CD14-positive monocyte (primary cell): ENCODE data around the gene FRMD3. TPM values are rescaled to one million over a fixed set of nuclear protein-coding genes. Genes with fewer than 3 reads are reported as not detected.

Source experiments
- DNase-seq, 3 donors: peaks; one replicate each; pipeline ENCODE4 v3.0.0-alpha.2; 2011 to 2022
- H2AFZ ChIP-seq: 2 replicates; pipeline ENCODE4 v1.6.0; 2012; ENCODE audit warnings: mild to moderate bottlenecking, low read depth, low read length, inconsistent platforms; ENCODE audit not compliant: insufficient read depth, poor library complexity, severe bottlenecking
- H3K27ac ChIP-seq, 2 donors: 1 replicate in 1 of 2; 2 replicates in 1 of 2; pipeline ENCODE4 v1.5.1; 2012 to 2013; ENCODE audit warnings: low read length in 2 of 2, control low read depth in 1 of 2, inconsistent platforms in 1 of 2, low read depth in 1 of 2, mild to moderate bottlenecking in 1 of 2
- H3K27me3 ChIP-seq, 2 donors: one replicate each; pipeline versions ENCODE4 v1.6.0 to v1.6.1; 2011 to 2013; ENCODE audit warnings: low read length in 2 of 2; ENCODE audit not compliant: control insufficient read depth in 2 of 2, insufficient read depth in 2 of 2
- H3K36me3 ChIP-seq, 2 donors: replicated peaks in 1 of 2; 1 replicate in 1 of 2; 2 replicates in 1 of 2; pipeline versions ENCODE4 v1.5.1 to v1.6.1; 2012 to 2013; ENCODE audit warnings: low read length in 2 of 2, control low read depth in 1 of 2, inconsistent platforms in 1 of 2, mild to moderate bottlenecking in 1 of 2; ENCODE audit not compliant: insufficient read depth in 2 of 2, control insufficient read depth in 1 of 2
- H3K4me1 ChIP-seq, 2 donors: 1 replicate in 1 of 2; 2 replicates in 1 of 2; pipeline versions ENCODE4 v1.5.1 to v1.6.1; 2012 to 2013; ENCODE audit warnings: low read length in 2 of 2, control low read depth in 1 of 2, inconsistent platforms in 1 of 2, mild to moderate bottlenecking in 1 of 2, moderate library complexity in 1 of 2; ENCODE audit not compliant: insufficient read depth in 2 of 2, control insufficient read depth in 1 of 2
- H3K4me2 ChIP-seq: replicated peaks from 2 replicates; pipeline ENCODE3; 2012; ENCODE audit warnings: low read length, moderate library complexity, mild to moderate bottlenecking; ENCODE audit not compliant: poor library complexity, severe bottlenecking; ENCODE audit errors: extremely low read depth
- H3K4me3 ChIP-seq, 3 experiments: fragments of 200-600 bp in 1 of 3; sonication (generic) in 1 of 3; replicated peaks in 1 of 3; 1 replicate in 2 of 3; 2 replicates in 1 of 3; pipeline ENCODE4 v1.5.1; 2011 to 2013; ENCODE audit warnings: low read length in 3 of 3, mild to moderate bottlenecking in 3 of 3, control low read depth in 2 of 3, low read depth in 2 of 3, inconsistent platforms in 1 of 3, moderate library complexity in 1 of 3
- H3K79me2 ChIP-seq: 2 replicates; pipeline ENCODE4 v1.6.0; 2012; ENCODE audit warnings: mild to moderate bottlenecking, control low read depth, inconsistent platforms, low read length, moderate library complexity; ENCODE audit not compliant: insufficient read depth
- H3K9ac ChIP-seq: 2 replicates; pipeline ENCODE4 v1.6.0; 2017; ENCODE audit warnings: low read length, mild to moderate bottlenecking; ENCODE audit not compliant: insufficient read depth, poor library complexity, severe bottlenecking
- H3K9me3 ChIP-seq, 2 donors: replicated peaks in 1 of 2; 1 replicate in 1 of 2; 2 replicates in 1 of 2; pipeline versions ENCODE4 v1.5.1 to v1.6.1; 2012 to 2013; ENCODE audit warnings: low read length in 2 of 2, control low read depth in 1 of 2; ENCODE audit not compliant: control insufficient read depth in 1 of 2, insufficient read depth in 1 of 2
- H4K20me1 ChIP-seq: 2 replicates; pipeline ENCODE4 v1.6.0; 2012; ENCODE audit warnings: mild to moderate bottlenecking, low read length, control low read depth, moderate library complexity; ENCODE audit not compliant: insufficient read depth
- H3K27ac Mint-ChIP-seq, 7 donors: one replicate each; pipeline ENCODE4 v1.8.0; 2020; ENCODE audit warnings: mild to moderate bottlenecking in 7 of 7, mixed read lengths in 7 of 7, moderate library complexity in 6 of 7, inconsistent platforms in 2 of 7
- H3K27me3 Mint-ChIP-seq, 3 donors: one replicate each; pipeline ENCODE4 v1.8.0; 2021 to 2022; ENCODE audit warnings: low read depth in 3 of 3, mild to moderate bottlenecking in 3 of 3, mixed read lengths in 3 of 3, moderate library complexity in 3 of 3, inconsistent platforms in 1 of 3
- H3K36me3 Mint-ChIP-seq, 2 donors: one replicate each; pipeline ENCODE4 v1.8.0; 2020; ENCODE audit warnings: mixed read lengths in 2 of 2, inconsistent platforms in 1 of 2, mild to moderate bottlenecking in 1 of 2
- H3K4me1 Mint-ChIP-seq: one replicate; pipeline ENCODE4 v1.8.0; 2020; ENCODE audit warnings: mild to moderate bottlenecking, mixed read lengths
- H3K4me3 Mint-ChIP-seq, 2 donors: one replicate each; pipeline ENCODE4 v1.8.0; 2020; ENCODE audit warnings: mild to moderate bottlenecking in 2 of 2, mixed read lengths in 2 of 2, moderate library complexity in 1 of 2
- H3K9me3 Mint-ChIP-seq, 7 donors: one replicate each; pipeline ENCODE4 v1.8.0; 2020 to 2022; ENCODE audit warnings: mixed read lengths in 7 of 7, mild to moderate bottlenecking in 6 of 7, moderate library complexity in 6 of 7, inconsistent platforms in 2 of 7
- WGBS: methylation state at CpG from one replicate; pipeline ENCODE4 v1.1.5; 2013; ENCODE audit warnings: missing lambda C conversion rate; ENCODE audit not compliant: insufficient coverage; 5-methylcytosine and 5-hydroxymethylcytosine counted together
- intact Hi-C, 2 donors: fragments of 100-400 bp; cut with micrococcal nuclease; formaldehyde crosslinking; loops; one replicate each; pipeline versions ENCODE4 v1.15.0 to v1.15.1; 2023
- polyA plus RNA-seq, 3 donors: library from polyadenylated mRNA; depleted of rRNA in 1 of 3; unstranded in 2 of 3; stranded (reverse) in 1 of 3; fragments of 300-500 nt in 2 of 3; fragments of >200 nt in 1 of 3; fragmentation: Illumina TruSeq in 2 of 3; gene quantifications; 1 replicate in 2 of 3; 2 replicates in 1 of 3; pipeline ENCODE4 v1.2.3, GENCODE V29; 2012 to 2021
- TF ChIP-seq, protein P1 (sequence below): fragments of 200-600 bp; IDR thresholded peaks from one replicate; pipeline ENCODE4 v1.8.0; 2022; ENCODE audit warnings: antibody characterized with exemption, mild to moderate bottlenecking

FRMD3 gene
- polyA plus RNA-seq, 3 donors = 2.8 to 9.8 (median 4.2) TPM

DNA sequence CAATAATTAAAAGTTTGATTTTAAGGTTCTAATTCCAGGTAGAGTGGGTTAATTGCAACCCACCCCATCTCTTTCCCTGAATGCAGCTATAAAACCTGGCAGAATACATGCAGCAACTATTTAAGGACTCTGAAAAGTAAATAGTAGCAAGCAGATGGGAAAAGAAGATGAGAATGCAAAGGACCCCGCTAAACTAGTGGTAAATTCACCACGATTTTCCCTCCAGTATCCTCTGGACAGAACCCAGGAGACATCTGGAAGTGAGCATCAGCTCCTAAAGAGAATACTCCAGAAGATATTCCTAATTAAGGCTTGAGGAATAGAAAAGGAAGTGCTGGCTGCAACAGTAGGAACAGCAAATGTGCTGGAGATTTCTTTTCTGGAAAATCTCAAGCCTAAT, 170.9 kb downstream of the FRMD3 start:
- Histone ChIP-seq H3K9me3 (peaks cover 0 to 5% of the 10 kb centered on the region in 2 donors), H3K9ac (no peak overlapping the region), H3K79me2 (no peaks in the 10 kb centered on the region), H4K20me1 (no peaks in the 10 kb centered on the region), H3K36me3 (no peaks in the 10 kb centered on the region), H3K27ac (no peak overlapping the region), H3K4me2 (no peak overlapping the region), H2AFZ (no peak overlapping the region), H3K4me1 (no peaks in the 10 kb centered on the region), H3K4me3 (no peak overlapping the region), H3K27me3 (no peaks in the 10 kb centered on the region)
- no CpG with 5 or more reads among the region's 2 CpGs for WGBS
- Mint-ChIP-seq H3K4me3 (no peak overlapping the region), H3K9me3 (peaks cover 0 to 6% (median 3%) of the 10 kb centered on the region in 7 donors), H3K27ac (no peak overlapping the region), H3K4me1 (peaks cover 3% of the 10 kb centered on the region), H3K36me3 (peaks cover 0 to 6% of the 10 kb centered on the region in 2 donors), H3K27me3 (peaks cover 0 to 3% (median 0%) of the 10 kb centered on the region in 3 donors)
- TF ChIP-seq, protein P1, sequence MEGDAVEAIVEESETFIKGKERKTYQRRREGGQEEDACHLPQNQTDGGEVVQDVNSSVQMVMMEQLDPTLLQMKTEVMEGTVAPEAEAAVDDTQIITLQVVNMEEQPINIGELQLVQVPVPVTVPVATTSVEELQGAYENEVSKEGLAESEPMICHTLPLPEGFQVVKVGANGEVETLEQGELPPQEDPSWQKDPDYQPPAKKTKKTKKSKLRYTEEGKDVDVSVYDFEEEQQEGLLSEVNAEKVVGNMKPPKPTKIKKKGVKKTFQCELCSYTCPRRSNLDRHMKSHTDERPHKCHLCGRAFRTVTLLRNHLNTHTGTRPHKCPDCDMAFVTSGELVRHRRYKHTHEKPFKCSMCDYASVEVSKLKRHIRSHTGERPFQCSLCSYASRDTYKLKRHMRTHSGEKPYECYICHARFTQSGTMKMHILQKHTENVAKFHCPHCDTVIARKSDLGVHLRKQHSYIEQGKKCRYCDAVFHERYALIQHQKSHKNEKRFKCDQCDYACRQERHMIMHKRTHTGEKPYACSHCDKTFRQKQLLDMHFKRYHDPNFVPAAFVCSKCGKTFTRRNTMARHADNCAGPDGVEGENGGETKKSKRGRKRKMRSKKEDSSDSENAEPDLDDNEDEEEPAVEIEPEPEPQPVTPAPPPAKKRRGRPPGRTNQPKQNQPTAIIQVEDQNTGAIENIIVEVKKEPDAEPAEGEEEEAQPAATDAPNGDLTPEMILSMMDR = no peak
- intact Hi-C loops = no loop called here
- DNase-seq = no peak

GRCh38 chr9:83362341-83362995, 175.7 kb downstream of the FRMD3 start:
- H3K4me3 Mint-ChIP-seq = no peak overlapping the region
- intact Hi-C loops = no loop called here
- no peaks in the 10 kb centered on the region for H3K27me3 ChIP-seq
- H3K9ac ChIP-seq = no peak overlapping the region
- H3K27ac ChIP-seq = no peak overlapping the region
- TF ChIP-seq, protein P1 = no peak
- DNase-seq = no peak
- H3K9me3 Mint-ChIP-seq = peaks cover 2 to 5% (median 3%) of the 10 kb centered on the region in 7 donors
- no peak overlapping the region for H3K27ac Mint-ChIP-seq
- no peak overlapping the region for H3K4me3 ChIP-seq
- H3K4me2 ChIP-seq = no peak overlapping the region
- no peaks in the 10 kb centered on the region for H4K20me1 ChIP-seq
- H3K4me1 Mint-ChIP-seq = no peaks in the 10 kb centered on the region
- no peaks in the 10 kb centered on the region for H3K27me3 Mint-ChIP-seq
- H3K36me3 ChIP-seq = no peaks in the 10 kb centered on the region
- H3K36me3 Mint-ChIP-seq = peaks cover 0 to 12% of the 10 kb centered on the region in 2 donors
- H3K9me3 ChIP-seq = peaks cover 0 to 5% of the 10 kb centered on the region in 2 donors
- no peaks in the 10 kb centered on the region for H3K4me1 ChIP-seq
- H3K79me2 ChIP-seq = no peaks in the 10 kb centered on the region
- no peak overlapping the region for H2AFZ ChIP-seq
